MM.1S (cell line): Measurements from ENCODE around the gene MTA3.

ENCODE experiments used
- DNase-seq: peaks from one replicate; pipeline ENCODE4 v3.0.0-alpha.2; 2015
- H2AFZ ChIP-seq: fragments of 300-600 bp; sonication (generic); 2 replicates; pipeline ENCODE4 v1.6.0; 2016; ENCODE audit warnings: antibody characterized with exemption, low read length
- H3F3A ChIP-seq: fragments of 300-600 bp; sonication (generic); 2 replicates; pipeline ENCODE4 v1.6.1; 2016; ENCODE audit warnings: mild to moderate bottlenecking, antibody characterized with exemption, low read length, moderate library complexity, mixed read lengths; ENCODE audit not compliant: insufficient read depth
- H3K27ac ChIP-seq: fragments of 300-600 bp; sonication (generic); 2 replicates; pipeline ENCODE4 v1.5.1; 2016; ENCODE audit warnings: mild to moderate bottlenecking, low read length
- H3K27me3 ChIP-seq: fragments of 300-600 bp; sonication (generic); replicated peaks from 2 replicates; pipeline ENCODE4 v1.6.0; 2016; ENCODE audit warnings: low read length; ENCODE audit not compliant: insufficient read depth
- H3K36me3 ChIP-seq: fragments of 300-600 bp; sonication (generic); replicated peaks from 2 replicates; pipeline ENCODE4 v1.6.1; 2016; ENCODE audit warnings: mild to moderate bottlenecking, low read length, mixed read lengths; ENCODE audit not compliant: insufficient read depth
- H3K4me1 ChIP-seq: fragments of 300-600 bp; sonication (generic); 2 replicates; pipeline ENCODE4 v1.6.1; 2016; ENCODE audit warnings: low read length, mixed read lengths
- H3K4me2 ChIP-seq: fragments of 300-600 bp; sonication (generic); 2 replicates; pipeline ENCODE4 v1.6.0; 2016; ENCODE audit warnings: low read depth, low read length
- H3K4me3 ChIP-seq: fragments of 300-600 bp; sonication (generic); 2 replicates; pipeline ENCODE4 v1.5.1; 2016; ENCODE audit warnings: low read length, mixed read lengths
- H3K79me2 ChIP-seq: fragments of 300-600 bp; sonication (generic); 2 replicates; pipeline ENCODE4 v1.6.1; 2016; ENCODE audit warnings: mixed run types, low read length, mixed read lengths
- H3K9ac ChIP-seq: fragments of 300-600 bp; sonication (generic); 2 replicates; pipeline ENCODE4 v1.6.1; 2016; ENCODE audit warnings: low read length, mixed read lengths
- H3K9me2 ChIP-seq: fragments of 300-600 bp; sonication (generic); replicated peaks from 2 replicates; pipeline ENCODE4 v1.6.1; 2016; ENCODE audit warnings: mild to moderate bottlenecking, low read length, mixed read lengths; ENCODE audit not compliant: insufficient read depth
- H3K9me3 ChIP-seq: fragments of 300-600 bp; sonication (generic); replicated peaks from 2 replicates; pipeline ENCODE4 v1.6.1; 2016; ENCODE audit warnings: mild to moderate bottlenecking, low read length, mixed read lengths; ENCODE audit not compliant: insufficient read depth
- H4K20me1 ChIP-seq: fragments of 300-600 bp; sonication (generic); 2 replicates; pipeline ENCODE4 v1.6.1; 2016; ENCODE audit warnings: mild to moderate bottlenecking, low read length, moderate library complexity, mixed read lengths; ENCODE audit not compliant: insufficient read depth
- EZH2 ChIP-seq: fragments of 300-600 bp; sonication (generic); optimal IDR thresholded peaks from 2 replicates; pipeline ENCODE3; 2017; ENCODE audit warnings: low read depth, mild to moderate bottlenecking, antibody characterized with exemption, low read length, mixed read lengths
- EZH2phosphoT487 ChIP-seq: fragments of 300-600 bp; sonication (generic); IDR thresholded peaks from 2 replicates; pipeline ENCODE4 v1.6.1; 2018; ENCODE audit warnings: antibody characterized with exemption, low read length
- TF ChIP-seq, protein P1 (sequence below): fragments of 300-600 bp; sonication (generic); IDR thresholded peaks from 2 replicates; pipeline ENCODE4 v1.5.1; 2016; ENCODE audit warnings: antibody characterized with exemption, low read length, mixed read lengths

The MTA3 gene

DNA sequence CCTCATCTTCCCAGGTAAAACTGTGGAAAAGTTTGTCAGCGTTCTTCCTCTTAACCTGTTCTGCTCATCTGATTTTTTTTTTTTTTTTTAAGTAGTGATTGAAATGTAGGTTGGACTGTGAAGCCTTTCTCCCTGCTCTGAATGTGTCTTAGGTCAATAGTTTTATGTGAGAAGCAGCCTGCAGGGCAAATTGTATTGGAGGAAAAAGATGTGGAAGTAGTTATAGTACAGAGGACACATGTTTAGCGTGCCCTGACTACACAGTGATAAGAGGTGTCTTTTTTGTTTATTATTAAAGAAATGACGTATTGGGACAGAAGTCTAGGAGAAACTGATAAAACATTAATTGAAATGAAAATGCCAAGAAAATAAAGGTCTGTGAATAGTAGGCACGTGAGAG, 1.5 kb downstream of the MTA3 start:
- no peaks in the 10 kb centered on the region for H3K79me2 ChIP-seq
- H3K9me3 ChIP-seq = no peaks in the 10 kb centered on the region
- peaks cover 11% of the 10 kb centered on the region for H3K4me1 ChIP-seq
- no peak overlapping the region for H2AFZ ChIP-seq
- TF ChIP-seq, protein P1, sequence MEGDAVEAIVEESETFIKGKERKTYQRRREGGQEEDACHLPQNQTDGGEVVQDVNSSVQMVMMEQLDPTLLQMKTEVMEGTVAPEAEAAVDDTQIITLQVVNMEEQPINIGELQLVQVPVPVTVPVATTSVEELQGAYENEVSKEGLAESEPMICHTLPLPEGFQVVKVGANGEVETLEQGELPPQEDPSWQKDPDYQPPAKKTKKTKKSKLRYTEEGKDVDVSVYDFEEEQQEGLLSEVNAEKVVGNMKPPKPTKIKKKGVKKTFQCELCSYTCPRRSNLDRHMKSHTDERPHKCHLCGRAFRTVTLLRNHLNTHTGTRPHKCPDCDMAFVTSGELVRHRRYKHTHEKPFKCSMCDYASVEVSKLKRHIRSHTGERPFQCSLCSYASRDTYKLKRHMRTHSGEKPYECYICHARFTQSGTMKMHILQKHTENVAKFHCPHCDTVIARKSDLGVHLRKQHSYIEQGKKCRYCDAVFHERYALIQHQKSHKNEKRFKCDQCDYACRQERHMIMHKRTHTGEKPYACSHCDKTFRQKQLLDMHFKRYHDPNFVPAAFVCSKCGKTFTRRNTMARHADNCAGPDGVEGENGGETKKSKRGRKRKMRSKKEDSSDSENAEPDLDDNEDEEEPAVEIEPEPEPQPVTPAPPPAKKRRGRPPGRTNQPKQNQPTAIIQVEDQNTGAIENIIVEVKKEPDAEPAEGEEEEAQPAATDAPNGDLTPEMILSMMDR = no peak
- TF ChIP-seq EZH2 = no peak
- TF ChIP-seq EZH2phosphoT487 = no peak
- H3K9ac ChIP-seq = no peak overlapping the region
- H3K27ac ChIP-seq = no peak overlapping the region
- no peak for DNase-seq
- H3K4me3 ChIP-seq = no peak overlapping the region
- no peaks in the 10 kb centered on the region for H3K27me3 ChIP-seq
- H4K20me1 ChIP-seq = no peaks in the 10 kb centered on the region
- no peaks in the 10 kb centered on the region for H3K36me3 ChIP-seq
- H3F3A ChIP-seq = peaks cover 8% of the 10 kb centered on the region; the same call in 1 of the 2 replicates
- no peaks in the 10 kb centered on the region for H3K9me2 ChIP-seq
- H3K4me2 ChIP-seq = no peak overlapping the region

DNA sequence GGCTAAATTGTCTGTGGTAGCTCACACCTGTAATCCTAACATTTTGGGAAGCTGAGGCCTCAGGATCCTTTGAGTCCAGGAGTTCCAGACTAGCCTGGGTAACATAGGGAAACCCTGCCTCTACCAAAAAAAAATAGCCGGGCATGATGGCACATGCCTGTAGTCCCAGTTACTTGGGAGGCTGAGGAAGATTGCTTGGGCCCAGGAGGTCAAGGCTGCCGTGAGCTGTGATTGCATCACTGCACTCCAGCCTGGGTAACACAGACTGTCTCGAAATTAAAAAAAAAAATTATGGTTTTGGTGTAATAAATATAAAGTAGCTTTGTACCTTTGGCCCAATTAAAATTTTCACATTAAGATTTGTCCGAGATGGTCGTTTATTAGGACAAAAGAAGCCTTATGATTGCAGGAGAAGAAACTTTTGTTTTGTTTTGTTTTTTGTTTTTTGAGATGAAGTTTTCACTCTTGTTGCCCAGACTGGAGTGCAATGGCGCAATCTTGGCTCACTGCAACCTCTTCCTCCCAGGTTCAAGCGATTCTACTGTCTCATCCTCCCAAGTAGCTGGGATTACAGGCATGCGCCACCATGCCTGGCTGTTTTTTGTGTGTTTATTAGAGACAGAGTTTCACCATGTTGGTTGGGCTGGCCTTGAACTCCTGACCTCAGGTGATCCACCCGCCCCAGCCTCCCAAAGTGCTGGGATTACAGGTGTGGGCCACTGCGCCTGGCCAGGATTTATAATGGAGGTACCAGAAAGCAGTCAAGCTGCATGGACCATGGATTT, 4.1 kb downstream of the MTA3 start:
- H3K4me1 ChIP-seq = peaks cover 14% of the 10 kb centered on the region
- H3F3A ChIP-seq = peaks cover 2% of the 10 kb centered on the region; the same call in 1 of the 2 replicates
- no peaks in the 10 kb centered on the region for H3K79me2 ChIP-seq
- H3K36me3 ChIP-seq = no peaks in the 10 kb centered on the region
- H3K4me3 ChIP-seq = no peak overlapping the region
- H3K9me3 ChIP-seq = no peaks in the 10 kb centered on the region
- H3K27me3 ChIP-seq = no peaks in the 10 kb centered on the region
- H3K4me2 ChIP-seq = no peak overlapping the region
- no peak overlapping the region for H3K9ac ChIP-seq
- H3K9me2 ChIP-seq = no peaks in the 10 kb centered on the region
- H2AFZ ChIP-seq = no peak overlapping the region
- no peaks in the 10 kb centered on the region for H4K20me1 ChIP-seq
- TF ChIP-seq, protein P1 = no peak
- TF ChIP-seq EZH2 (no peak), EZH2phosphoT487 (no peak)
- no peak for DNase-seq
- no peak overlapping the region for H3K27ac ChIP-seq

DNA sequence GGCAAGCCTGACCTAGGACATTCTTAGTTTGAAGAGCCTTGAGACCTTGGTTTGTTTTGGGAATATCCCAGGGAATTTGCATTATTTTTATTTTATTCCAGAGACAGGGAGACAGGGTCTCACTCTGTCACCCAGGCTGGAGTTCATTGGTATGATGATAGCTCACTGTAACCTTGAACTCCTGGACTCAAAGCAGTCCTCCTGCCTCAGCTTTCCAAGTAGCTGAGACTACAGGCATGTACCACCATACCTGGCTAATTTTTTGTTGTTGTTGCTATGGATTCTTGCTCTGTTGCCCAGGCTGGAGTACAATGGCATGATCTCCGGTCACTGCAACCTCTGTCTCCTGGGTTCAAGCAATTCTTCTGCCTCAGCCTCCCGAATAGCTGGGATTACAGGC, 4.8 kb downstream of the MTA3 start:
- H3K9me2 ChIP-seq = no peaks in the 10 kb centered on the region
- no peaks in the 10 kb centered on the region for H3K79me2 ChIP-seq
- H3K27ac ChIP-seq = no peak overlapping the region
- H3K4me3 ChIP-seq = no peak overlapping the region
- H3K9ac ChIP-seq = no peak overlapping the region
- no peaks in the 10 kb centered on the region for H3K36me3 ChIP-seq
- DNase-seq = no peak
- H3F3A ChIP-seq = no peaks in the 10 kb centered on the region
- no peak overlapping the region for H2AFZ ChIP-seq
- no peak overlapping the region for H3K4me2 ChIP-seq
- H3K27me3 ChIP-seq = no peaks in the 10 kb centered on the region
- no peaks in the 10 kb centered on the region for H4K20me1 ChIP-seq
- H3K4me1 ChIP-seq = peaks cover 10% of the 10 kb centered on the region
- no peaks in the 10 kb centered on the region for H3K9me3 ChIP-seq
- TF ChIP-seq EZH2phosphoT487 = no peak
- no peak for TF ChIP-seq EZH2
- TF ChIP-seq, protein P1 = no peak
